Measurements from ENCODE around the gene TUSC2. TPM values are rescaled to one million over a fixed set of nuclear protein-coding genes. Genes with fewer than 3 reads are reported as not detected.

TUSC2 gene
- total and polyA plus RNA-seq, 2 of the 13 experiments (the other 11 are each of a cell fraction or from before 2014, with no cell fraction given), result 36.7 to 39.1 TPM

DNA sequence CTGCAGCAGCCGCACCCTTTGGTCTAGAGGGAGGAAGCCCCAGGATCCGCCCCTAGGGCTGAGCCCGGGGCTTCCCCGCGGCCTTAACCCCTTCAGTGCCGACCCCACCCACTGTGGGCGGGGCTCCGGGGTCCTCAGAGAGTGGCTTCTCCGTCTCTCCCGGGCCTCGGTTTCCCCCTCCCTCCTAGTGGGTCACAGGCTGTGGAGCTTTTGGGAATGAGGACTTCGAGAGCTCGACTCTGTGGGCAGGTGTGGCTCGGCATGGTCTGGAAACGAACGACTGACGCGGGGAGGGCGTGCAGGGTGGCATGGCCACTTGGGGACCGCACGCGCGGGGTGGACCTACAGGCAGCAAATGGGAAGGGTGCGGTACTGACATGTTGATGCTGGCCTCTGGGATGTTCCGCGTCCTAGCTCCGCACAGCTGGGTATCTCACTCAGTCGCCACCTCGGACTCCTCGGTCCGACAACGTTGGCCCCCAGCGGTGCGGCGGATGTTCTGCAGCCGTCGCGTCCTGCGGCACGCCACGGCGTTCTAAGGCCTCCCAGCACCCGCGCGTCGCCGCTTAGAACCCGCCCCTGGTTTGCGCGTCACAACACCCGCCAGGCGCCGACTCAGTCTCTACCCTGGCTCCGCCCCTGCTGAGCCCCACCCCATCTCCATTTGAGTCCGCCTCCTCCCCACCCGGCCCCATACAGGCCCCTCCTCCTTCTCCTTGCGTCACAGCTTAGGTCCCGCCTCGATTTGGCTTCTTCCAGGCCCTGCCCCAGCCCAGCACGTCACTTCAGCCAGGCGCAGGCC, 29.0 kb downstream of the TUSC2 start, which contains the start of the genes HYAL3 and NAA80 (continued):
- peak; percentile 67; the same call in 1 of the 2 replicates for TF ChIP-seq GFI1 (CRISPR knock-in tag; IDR thresholded peaks at IDR 0.05; ENCODE audit: borderline replicate concordance)
- no peak; the same call in 1 of the 2 replicates for TF ChIP-seq SIX1 (CRISPR knock-in tag; IDR thresholded peaks at IDR 0.05; ENCODE audit: borderline replicate concordance)
- TF ChIP-seq ZNF350 (CRISPR knock-in tag; IDR thresholded peaks at IDR 0.05; ENCODE audit: borderline replicate concordance, low read depth), result peak; percentile 37; the same call in 1 of the 2 replicates
- no peak for TF ChIP-seq PAWR (CRISPR knock-in tag; IDR thresholded peaks at IDR 0.05; ENCODE audit: borderline replicate concordance)
- TF ChIP-seq HIVEP1 (CRISPR knock-in tag; IDR thresholded peaks at IDR 0.05), result peak; percentile 99
- peak; percentile 78; the same call in 1 of the 2 replicates for TF ChIP-seq ZNF616 (CRISPR knock-in tag; IDR thresholded peaks at IDR 0.05; ENCODE audit: low read depth)
- TF ChIP-seq ZNF138 (CRISPR knock-in tag; IDR thresholded peaks at IDR 0.05; ENCODE audit: low read depth), result peak; percentile 76; the same call in 1 of the 2 replicates
- TF ChIP-seq ZNF720 (CRISPR knock-in tag; IDR thresholded peaks at IDR 0.05), result no peak
- TF ChIP-seq, protein P1, sequence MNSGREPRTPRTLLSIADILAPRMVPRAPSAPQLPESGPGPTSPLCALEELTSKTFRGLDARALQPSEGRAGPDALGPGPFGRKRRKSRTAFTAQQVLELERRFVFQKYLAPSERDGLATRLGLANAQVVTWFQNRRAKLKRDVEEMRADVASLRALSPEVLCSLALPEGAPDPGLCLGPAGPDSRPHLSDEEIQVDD (CRISPR knock-in tag; IDR thresholded peaks at IDR 0.05; ENCODE audit: borderline replicate concordance), result 0 out of 2 replicates have a peak, but pooled peaks have one; percentile 59
- 0 out of 2 replicates have a peak, but pooled peaks have one; percentile 63 for TF ChIP-seq ARHGAP35 (CRISPR knock-in tag; IDR thresholded peaks at IDR 0.05; ENCODE audit: borderline replicate concordance)
- TF ChIP-seq ZFP62 (CRISPR knock-in tag; IDR thresholded peaks at IDR 0.05), result no peak
- TF ChIP-seq, protein P2, sequence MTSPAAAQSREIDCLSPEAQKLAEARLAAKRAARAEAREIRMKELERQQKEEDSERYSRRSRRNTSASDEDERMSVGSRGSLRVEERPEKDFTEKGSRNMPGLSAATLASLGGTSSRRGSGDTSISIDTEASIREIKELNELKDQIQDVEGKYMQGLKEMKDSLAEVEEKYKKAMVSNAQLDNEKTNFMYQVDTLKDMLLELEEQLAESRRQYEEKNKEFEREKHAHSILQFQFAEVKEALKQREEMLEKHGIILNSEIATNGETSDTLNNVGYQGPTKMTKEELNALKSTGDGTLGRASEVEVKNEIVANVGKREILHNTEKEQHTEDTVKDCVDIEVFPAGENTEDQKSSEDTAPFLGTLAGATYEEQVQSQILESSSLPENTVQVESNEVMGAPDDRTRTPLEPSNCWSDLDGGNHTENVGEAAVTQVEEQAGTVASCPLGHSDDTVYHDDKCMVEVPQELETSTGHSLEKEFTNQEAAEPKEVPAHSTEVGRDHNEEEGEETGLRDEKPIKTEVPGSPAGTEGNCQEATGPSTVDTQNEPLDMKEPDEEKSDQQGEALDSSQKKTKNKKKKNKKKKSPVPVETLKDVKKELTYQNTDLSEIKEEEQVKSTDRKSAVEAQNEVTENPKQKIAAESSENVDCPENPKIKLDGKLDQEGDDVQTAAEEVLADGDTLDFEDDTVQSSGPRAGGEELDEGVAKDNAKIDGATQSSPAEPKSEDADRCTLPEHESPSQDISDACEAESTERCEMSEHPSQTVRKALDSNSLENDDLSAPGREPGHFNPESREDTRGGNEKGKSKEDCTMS (CRISPR knock-in tag; conservative IDR thresholded peaks at IDR 0.05), result no peak
- TF ChIP-seq AHR (CRISPR knock-in tag; IDR thresholded peaks at IDR 0.05), result 0 out of 2 replicates have a peak, but pooled peaks have one; percentile 56
- TF ChIP-seq, protein P3, sequence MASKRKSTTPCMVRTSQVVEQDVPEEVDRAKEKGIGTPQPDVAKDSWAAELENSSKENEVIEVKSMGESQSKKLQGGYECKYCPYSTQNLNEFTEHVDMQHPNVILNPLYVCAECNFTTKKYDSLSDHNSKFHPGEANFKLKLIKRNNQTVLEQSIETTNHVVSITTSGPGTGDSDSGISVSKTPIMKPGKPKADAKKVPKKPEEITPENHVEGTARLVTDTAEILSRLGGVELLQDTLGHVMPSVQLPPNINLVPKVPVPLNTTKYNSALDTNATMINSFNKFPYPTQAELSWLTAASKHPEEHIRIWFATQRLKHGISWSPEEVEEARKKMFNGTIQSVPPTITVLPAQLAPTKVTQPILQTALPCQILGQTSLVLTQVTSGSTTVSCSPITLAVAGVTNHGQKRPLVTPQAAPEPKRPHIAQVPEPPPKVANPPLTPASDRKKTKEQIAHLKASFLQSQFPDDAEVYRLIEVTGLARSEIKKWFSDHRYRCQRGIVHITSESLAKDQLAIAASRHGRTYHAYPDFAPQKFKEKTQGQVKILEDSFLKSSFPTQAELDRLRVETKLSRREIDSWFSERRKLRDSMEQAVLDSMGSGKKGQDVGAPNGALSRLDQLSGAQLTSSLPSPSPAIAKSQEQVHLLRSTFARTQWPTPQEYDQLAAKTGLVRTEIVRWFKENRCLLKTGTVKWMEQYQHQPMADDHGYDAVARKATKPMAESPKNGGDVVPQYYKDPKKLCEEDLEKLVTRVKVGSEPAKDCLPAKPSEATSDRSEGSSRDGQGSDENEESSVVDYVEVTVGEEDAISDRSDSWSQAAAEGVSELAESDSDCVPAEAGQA (IDR thresholded peaks at IDR 0.05; ENCODE audit: low read depth), result no peak
- TF ChIP-seq, protein P3 (CRISPR knock-in tag; IDR thresholded peaks at IDR 0.05; ENCODE audit: borderline replicate concordance), result peak; percentile 54; the same call in 1 of the 2 replicates
- TF ChIP-seq ZNF891 (CRISPR knock-in tag; IDR thresholded peaks at IDR 0.05), result peak; percentile 66; the same call in 1 of the 2 replicates
- TF ChIP-seq, protein P4, sequence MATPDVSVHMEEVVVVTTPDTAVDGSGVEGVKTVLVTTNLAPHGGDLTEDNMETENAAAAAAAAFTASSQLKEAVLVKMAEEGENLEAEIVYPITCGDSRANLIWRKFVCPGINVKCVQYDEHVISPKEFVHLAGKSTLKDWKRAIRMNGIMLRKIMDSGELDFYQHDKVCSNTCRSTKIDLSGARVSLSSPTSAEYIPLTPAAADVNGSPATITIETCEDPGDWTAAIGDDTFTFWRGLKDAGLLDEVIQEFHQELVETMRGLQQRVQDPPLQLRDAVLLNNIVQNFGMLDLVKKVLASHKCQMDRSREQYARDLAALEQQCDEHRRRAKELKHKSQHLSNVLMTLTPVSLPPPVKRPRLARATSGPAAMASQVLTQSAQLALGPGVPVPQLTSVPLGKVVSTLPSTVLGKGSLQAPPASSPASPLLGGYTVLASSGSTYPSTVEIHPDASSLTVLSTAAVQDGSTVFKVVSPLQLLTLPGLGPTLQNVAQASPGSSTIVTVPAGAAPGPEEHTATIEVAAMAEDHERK (CRISPR knock-in tag; IDR thresholded peaks at IDR 0.05; ENCODE audit: low read depth), result 0 out of 2 replicates have a peak, but pooled peaks have one; percentile 27
- no peak for TF ChIP-seq ZKSCAN1 (IDR thresholded peaks at IDR 0.05; ENCODE audit: low read length)

Data from HepG2 (cell line).